ENCODE measurements around the gene PARD6A.
"Not testable (repeated sequence)": the region's sequence is repeated elsewhere in the genome, so short reads cannot be mapped to it uniquely, and the experiment has no call there.

DNA sequence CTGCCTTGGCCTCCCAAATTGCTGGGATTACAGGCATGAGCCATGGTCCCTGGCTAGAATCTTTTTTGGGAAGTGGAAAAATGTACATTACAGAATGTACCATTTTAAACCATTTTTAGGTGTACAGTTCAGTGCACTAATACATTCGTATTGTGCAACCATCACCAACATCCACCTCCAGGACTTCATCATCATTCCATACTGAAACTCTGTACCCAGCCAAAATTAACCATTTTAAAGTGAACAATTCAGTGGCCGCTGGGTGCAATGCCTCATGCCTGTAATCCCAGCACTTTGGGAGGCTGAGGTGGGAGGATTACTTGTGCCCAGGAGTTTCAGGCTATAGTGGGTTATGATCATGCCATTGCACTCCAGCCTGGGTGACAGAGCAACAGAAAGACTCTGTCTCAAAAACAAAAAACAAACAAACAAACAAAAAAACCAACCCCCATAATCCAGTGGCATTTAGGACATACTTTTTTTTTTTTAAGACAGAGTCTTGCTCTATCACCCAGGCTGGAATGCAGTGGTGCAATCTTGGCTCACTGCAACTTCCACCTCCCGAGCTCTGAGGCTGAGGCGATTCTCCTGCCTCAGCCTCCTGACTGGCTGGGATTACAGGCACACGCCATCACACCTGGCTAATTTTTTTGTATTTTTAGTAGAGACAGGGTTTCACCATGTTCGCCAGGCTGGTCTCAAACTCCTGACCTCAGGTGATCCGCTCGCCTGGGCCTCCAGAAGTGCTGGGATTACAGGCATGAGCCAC, 32.9 kb downstream of the PARD6A start:
- TF ChIP-seq, protein P1, sequence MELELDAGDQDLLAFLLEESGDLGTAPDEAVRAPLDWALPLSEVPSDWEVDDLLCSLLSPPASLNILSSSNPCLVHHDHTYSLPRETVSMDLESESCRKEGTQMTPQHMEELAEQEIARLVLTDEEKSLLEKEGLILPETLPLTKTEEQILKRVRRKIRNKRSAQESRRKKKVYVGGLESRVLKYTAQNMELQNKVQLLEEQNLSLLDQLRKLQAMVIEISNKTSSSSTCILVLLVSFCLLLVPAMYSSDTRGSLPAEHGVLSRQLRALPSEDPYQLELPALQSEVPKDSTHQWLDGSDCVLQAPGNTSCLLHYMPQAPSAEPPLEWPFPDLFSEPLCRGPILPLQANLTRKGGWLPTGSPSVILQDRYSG (CRISPR knock-in tag; IDR thresholded peaks at IDR 0.05): not testable (repeated sequence)
- TF ChIP-seq IRF2 (CRISPR knock-in tag; IDR thresholded peaks at IDR 0.05); POLR2A (IDR thresholded peaks at IDR 0.05; ENCODE audit: insufficient read depth in 1 of 2, low read depth in 2 of 2, low read length in 2 of 2); NFYC (CRISPR knock-in tag; IDR thresholded peaks at IDR 0.05); GABPB1 (CRISPR knock-in tag; IDR thresholded peaks at IDR 0.05); HNRNPK (IDR thresholded peaks at IDR 0.05; ENCODE audit: low read depth, low read length, poor library complexity, severe bottlenecking); HDAC2 (CRISPR knock-in tag; IDR thresholded peaks at IDR 0.05): not testable (repeated sequence)
- TF ChIP-seq, protein P2, sequence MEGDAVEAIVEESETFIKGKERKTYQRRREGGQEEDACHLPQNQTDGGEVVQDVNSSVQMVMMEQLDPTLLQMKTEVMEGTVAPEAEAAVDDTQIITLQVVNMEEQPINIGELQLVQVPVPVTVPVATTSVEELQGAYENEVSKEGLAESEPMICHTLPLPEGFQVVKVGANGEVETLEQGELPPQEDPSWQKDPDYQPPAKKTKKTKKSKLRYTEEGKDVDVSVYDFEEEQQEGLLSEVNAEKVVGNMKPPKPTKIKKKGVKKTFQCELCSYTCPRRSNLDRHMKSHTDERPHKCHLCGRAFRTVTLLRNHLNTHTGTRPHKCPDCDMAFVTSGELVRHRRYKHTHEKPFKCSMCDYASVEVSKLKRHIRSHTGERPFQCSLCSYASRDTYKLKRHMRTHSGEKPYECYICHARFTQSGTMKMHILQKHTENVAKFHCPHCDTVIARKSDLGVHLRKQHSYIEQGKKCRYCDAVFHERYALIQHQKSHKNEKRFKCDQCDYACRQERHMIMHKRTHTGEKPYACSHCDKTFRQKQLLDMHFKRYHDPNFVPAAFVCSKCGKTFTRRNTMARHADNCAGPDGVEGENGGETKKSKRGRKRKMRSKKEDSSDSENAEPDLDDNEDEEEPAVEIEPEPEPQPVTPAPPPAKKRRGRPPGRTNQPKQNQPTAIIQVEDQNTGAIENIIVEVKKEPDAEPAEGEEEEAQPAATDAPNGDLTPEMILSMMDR (CRISPR knock-in tag; IDR thresholded peaks at IDR 0.05): not testable (repeated sequence)
- TF ChIP-seq, protein P3, sequence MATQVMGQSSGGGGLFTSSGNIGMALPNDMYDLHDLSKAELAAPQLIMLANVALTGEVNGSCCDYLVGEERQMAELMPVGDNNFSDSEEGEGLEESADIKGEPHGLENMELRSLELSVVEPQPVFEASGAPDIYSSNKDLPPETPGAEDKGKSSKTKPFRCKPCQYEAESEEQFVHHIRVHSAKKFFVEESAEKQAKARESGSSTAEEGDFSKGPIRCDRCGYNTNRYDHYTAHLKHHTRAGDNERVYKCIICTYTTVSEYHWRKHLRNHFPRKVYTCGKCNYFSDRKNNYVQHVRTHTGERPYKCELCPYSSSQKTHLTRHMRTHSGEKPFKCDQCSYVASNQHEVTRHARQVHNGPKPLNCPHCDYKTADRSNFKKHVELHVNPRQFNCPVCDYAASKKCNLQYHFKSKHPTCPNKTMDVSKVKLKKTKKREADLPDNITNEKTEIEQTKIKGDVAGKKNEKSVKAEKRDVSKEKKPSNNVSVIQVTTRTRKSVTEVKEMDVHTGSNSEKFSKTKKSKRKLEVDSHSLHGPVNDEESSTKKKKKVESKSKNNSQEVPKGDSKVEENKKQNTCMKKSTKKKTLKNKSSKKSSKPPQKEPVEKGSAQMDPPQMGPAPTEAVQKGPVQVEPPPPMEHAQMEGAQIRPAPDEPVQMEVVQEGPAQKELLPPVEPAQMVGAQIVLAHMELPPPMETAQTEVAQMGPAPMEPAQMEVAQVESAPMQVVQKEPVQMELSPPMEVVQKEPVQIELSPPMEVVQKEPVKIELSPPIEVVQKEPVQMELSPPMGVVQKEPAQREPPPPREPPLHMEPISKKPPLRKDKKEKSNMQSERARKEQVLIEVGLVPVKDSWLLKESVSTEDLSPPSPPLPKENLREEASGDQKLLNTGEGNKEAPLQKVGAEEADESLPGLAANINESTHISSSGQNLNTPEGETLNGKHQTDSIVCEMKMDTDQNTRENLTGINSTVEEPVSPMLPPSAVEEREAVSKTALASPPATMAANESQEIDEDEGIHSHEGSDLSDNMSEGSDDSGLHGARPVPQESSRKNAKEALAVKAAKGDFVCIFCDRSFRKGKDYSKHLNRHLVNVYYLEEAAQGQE (IDR thresholded peaks at IDR 0.05; ENCODE audit: borderline replicate concordance in 1 of 2, low read depth in 1 of 2, low read length in 2 of 2): not testable (repeated sequence)
- TF ChIP-seq, protein P4, sequence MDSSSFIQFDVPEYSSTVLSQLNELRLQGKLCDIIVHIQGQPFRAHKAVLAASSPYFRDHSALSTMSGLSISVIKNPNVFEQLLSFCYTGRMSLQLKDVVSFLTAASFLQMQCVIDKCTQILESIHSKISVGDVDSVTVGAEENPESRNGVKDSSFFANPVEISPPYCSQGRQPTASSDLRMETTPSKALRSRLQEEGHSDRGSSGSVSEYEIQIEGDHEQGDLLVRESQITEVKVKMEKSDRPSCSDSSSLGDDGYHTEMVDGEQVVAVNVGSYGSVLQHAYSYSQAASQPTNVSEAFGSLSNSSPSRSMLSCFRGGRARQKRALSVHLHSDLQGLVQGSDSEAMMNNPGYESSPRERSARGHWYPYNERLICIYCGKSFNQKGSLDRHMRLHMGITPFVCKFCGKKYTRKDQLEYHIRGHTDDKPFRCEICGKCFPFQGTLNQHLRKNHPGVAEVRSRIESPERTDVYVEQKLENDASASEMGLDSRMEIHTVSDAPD (CRISPR knock-in tag; IDR thresholded peaks at IDR 0.05): not testable (repeated sequence)
- TF ChIP-seq, protein P5, sequence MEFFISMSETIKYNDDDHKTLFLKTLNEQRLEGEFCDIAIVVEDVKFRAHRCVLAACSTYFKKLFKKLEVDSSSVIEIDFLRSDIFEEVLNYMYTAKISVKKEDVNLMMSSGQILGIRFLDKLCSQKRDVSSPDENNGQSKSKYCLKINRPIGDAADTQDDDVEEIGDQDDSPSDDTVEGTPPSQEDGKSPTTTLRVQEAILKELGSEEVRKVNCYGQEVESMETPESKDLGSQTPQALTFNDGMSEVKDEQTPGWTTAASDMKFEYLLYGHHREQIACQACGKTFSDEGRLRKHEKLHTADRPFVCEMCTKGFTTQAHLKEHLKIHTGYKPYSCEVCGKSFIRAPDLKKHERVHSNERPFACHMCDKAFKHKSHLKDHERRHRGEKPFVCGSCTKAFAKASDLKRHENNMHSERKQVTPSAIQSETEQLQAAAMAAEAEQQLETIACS (CRISPR knock-in tag; IDR thresholded peaks at IDR 0.05): not testable (repeated sequence)

All from HepG2 (cell line).